WTC11 (cell line): ENCODE measurements around the gene TACO1.

Experiments used
- CREB1 ChIP-seq: sonication (generic); formaldehyde crosslinking; IDR thresholded peaks from 2 replicates; pipeline ENCODE4 v1.8.0; 2023; ENCODE audit warnings: mild to moderate bottlenecking, missing genetic modification reagents
- TEAD4 ChIP-seq: sonication (generic); formaldehyde crosslinking; IDR thresholded peaks from 2 replicates; pipeline ENCODE4 v1.8.0; 2022; ENCODE audit warnings: mild to moderate bottlenecking, missing genetic modification reagents
- TF ChIP-seq, protein P1 (sequence below): fragments of 200-600 bp; IDR thresholded peaks from 2 replicates; pipeline ENCODE4 v1.8.0; 2022; ENCODE audit warnings: antibody characterized with exemption

DNA sequence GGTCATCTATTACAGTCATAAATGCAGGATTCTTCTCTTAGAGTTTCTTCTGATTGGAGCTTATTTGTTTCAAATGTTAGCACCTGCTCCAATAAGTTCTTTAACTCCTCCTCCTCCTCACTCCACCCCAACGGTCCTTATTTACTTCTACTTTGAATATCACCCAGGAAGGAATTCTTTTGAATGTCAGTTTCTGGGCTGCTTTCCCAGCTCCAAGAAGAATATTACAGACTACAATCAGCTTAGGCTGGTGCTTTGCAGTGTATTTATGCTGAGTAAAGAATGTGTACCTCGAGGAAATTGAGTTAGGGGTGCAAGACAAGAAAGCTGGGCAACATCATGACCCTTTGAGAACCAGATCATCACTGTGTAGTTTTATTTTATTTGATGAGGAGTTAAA lies 52.4 kb downstream of the TACO1 start:
- TF ChIP-seq TEAD4 (CRISPR knock-in tag) (no peak), CREB1 (CRISPR knock-in tag) (no peak)
- TF ChIP-seq, protein P1, sequence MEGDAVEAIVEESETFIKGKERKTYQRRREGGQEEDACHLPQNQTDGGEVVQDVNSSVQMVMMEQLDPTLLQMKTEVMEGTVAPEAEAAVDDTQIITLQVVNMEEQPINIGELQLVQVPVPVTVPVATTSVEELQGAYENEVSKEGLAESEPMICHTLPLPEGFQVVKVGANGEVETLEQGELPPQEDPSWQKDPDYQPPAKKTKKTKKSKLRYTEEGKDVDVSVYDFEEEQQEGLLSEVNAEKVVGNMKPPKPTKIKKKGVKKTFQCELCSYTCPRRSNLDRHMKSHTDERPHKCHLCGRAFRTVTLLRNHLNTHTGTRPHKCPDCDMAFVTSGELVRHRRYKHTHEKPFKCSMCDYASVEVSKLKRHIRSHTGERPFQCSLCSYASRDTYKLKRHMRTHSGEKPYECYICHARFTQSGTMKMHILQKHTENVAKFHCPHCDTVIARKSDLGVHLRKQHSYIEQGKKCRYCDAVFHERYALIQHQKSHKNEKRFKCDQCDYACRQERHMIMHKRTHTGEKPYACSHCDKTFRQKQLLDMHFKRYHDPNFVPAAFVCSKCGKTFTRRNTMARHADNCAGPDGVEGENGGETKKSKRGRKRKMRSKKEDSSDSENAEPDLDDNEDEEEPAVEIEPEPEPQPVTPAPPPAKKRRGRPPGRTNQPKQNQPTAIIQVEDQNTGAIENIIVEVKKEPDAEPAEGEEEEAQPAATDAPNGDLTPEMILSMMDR, result no peak
